SK-N-SH (cell line): ENCODE results near the gene TEX19. TPM values are rescaled to one million over a fixed set of nuclear protein-coding genes. Genes with fewer than 3 reads are reported as not detected.

Source experiments
- CTCF ChIA-PET: fragments of 300-600, 350-600 bp; formaldehyde crosslinking; extraction: SDS; loops from one replicate; lab custom pipeline; 2021; lab: Yijun Ruan, JAX
- POLR2A ChIA-PET: fragments of 350-600 bp; sonication (Branson Sonifier 250); formaldehyde crosslinking; extraction: SDS; loops from one replicate; lab custom pipeline; 2020; ENCODE audit warnings: antibody characterized with exemption, inconsistent platforms; lab: Yijun Ruan, JAX
- DNase-seq: peaks from one replicate; pipeline ENCODE4 v3.0.0; 2012
- H2AFZ ChIP-seq: fragments of 200-600 bp; sonication (generic); 2 replicates; pipeline ENCODE4 v1.8.1; 2016; ENCODE audit warnings: antibody characterized with exemption, mild to moderate bottlenecking, low read depth
- H3F3A ChIP-seq: fragments of 200-600 bp; sonication (generic); replicated peaks from 2 replicates; pipeline ENCODE3; 2016; ENCODE audit warnings: antibody characterized with exemption, mild to moderate bottlenecking; ENCODE audit not compliant: insufficient read depth
- H3K27ac ChIP-seq, 2 experiments: fragments of 200-500 bp in 1 of 2; fragments of 200-600 bp in 1 of 2; sonication (Bioruptor generic) in 1 of 2; sonication (generic), shearing (Covaris generic) in 1 of 2; 2 replicates each; pipeline versions ENCODE4 v1.5.1 to v1.6.1; 2014 to 2016; ENCODE audit warnings: low read depth in 2 of 2, inconsistent platforms in 1 of 2, low read length in 1 of 2, mild to moderate bottlenecking in 1 of 2, mixed read lengths in 1 of 2
- H3K27me3 ChIP-seq: fragments of 200-600 bp; sonication (generic), shearing (Covaris generic); 2 replicates; pipeline ENCODE4 v1.6.1; 2016; ENCODE audit warnings: mixed run types; ENCODE audit not compliant: insufficient read depth
- H3K36me3 ChIP-seq, 2 experiments: fragments of 200-500 bp in 1 of 2; fragments of 200-600 bp in 1 of 2; sonication (Bioruptor generic) in 1 of 2; sonication (generic) in 1 of 2; replicated peaks in 1 of 2; 2 replicates each; pipeline versions ENCODE3 to v1.5.1; 2014 to 2016; ENCODE audit warnings: low read length in 1 of 2, mild to moderate bottlenecking in 1 of 2; ENCODE audit not compliant: insufficient read depth in 2 of 2, control insufficient read depth in 1 of 2
- H3K4me1 ChIP-seq, 2 experiments: fragments of 200-500 bp in 1 of 2; fragments of 200-600 bp in 1 of 2; sonication (Bioruptor generic) in 1 of 2; sonication (generic), shearing (Covaris generic) in 1 of 2; 2 replicates each; pipeline versions ENCODE4 v1.5.1 to v1.6.1; 2014 to 2016; ENCODE audit warnings: low read depth in 1 of 2, low read length in 1 of 2, mixed run types in 1 of 2; ENCODE audit not compliant: insufficient read depth in 2 of 2, control insufficient read depth in 1 of 2
- H3K4me2 ChIP-seq: fragments of 200-600 bp; sonication (generic), shearing (Covaris generic); 2 replicates; pipeline ENCODE4 v1.6.1; 2017; ENCODE audit warnings: mixed run types
- H3K4me3 ChIP-seq, 2 experiments: fragments of 200-500 bp in 1 of 2; fragments of 200-600 bp in 1 of 2; sonication (Bioruptor generic) in 1 of 2; sonication (generic), shearing (Covaris generic) in 1 of 2; 2 replicates each; pipeline versions ENCODE4 v1.5.1 to v1.8.1; 2014 to 2016; ENCODE audit warnings: low read depth in 2 of 2, inconsistent platforms in 1 of 2, low read length in 1 of 2, mild to moderate bottlenecking in 1 of 2, mixed read lengths in 1 of 2, moderate library complexity in 1 of 2
- H3K79me2 ChIP-seq: fragments of 200-600 bp; sonication (generic); 2 replicates; pipeline ENCODE4 v1.8.1; 2017; ENCODE audit warnings: mild to moderate bottlenecking; ENCODE audit not compliant: insufficient read depth
- H3K9ac ChIP-seq: fragments of 200-600 bp; sonication (generic); 2 replicates; pipeline ENCODE4 v1.6.1; 2017; ENCODE audit warnings: mixed run types
- H3K9me2 ChIP-seq: fragments of 200-600 bp; sonication (generic); 2 replicates; pipeline ENCODE4 v1.6.1; 2017; ENCODE audit warnings: mixed run types
- H3K9me3 ChIP-seq: fragments of 200-600 bp; sonication (generic); 2 replicates; pipeline ENCODE4 v1.6.1; 2017; ENCODE audit warnings: mixed run types, mild to moderate bottlenecking, moderate library complexity
- H4K20me1 ChIP-seq: fragments of 200-600 bp; sonication (generic); 2 replicates; pipeline ENCODE4 v1.6.1; 2017; ENCODE audit warnings: mild to moderate bottlenecking, mixed run types; ENCODE audit not compliant: insufficient read depth
- CHD2 ChIP-seq: fragments of 150-350 bp; IDR thresholded peaks from 2 replicates; pipeline ENCODE4 v1.6.1; 2018; ENCODE audit warnings: low read length; ENCODE audit not compliant: partially characterized antibody
- CTCF ChIP-seq: fragments of 200-600 bp; sonication (generic); IDR thresholded peaks from 2 replicates; pipeline ENCODE4 v1.6.1; 2017; ENCODE audit warnings: antibody characterized with exemption, mild to moderate bottlenecking, moderate library complexity
- ELF1 ChIP-seq: IDR thresholded peaks from 2 replicates; pipeline ENCODE4 v1.4.0; 2012
- FOXJ3 ChIP-seq: sonication (generic); formaldehyde crosslinking; IDR thresholded peaks from 2 replicates; pipeline ENCODE4 v1.5.1; 2020; ENCODE audit warnings: mild to moderate bottlenecking, missing genetic modification reagents
- FOXM1 ChIP-seq: IDR thresholded peaks from 2 replicates; pipeline ENCODE4 v1.4.0; 2012; ENCODE audit warnings: low read depth, mild to moderate bottlenecking
- GABPA ChIP-seq: IDR thresholded peaks from 2 replicates; pipeline ENCODE4 v1.4.0; 2012; ENCODE audit warnings: low read depth, mild to moderate bottlenecking
- IRF3 ChIP-seq: fragments of 150-350 bp; IDR thresholded peaks from 2 replicates; pipeline ENCODE4 v1.6.1; 2016; ENCODE audit warnings: mild to moderate bottlenecking, low read depth, low read length
- JUND ChIP-seq: IDR thresholded peaks from 2 replicates; pipeline ENCODE4 v1.4.0; 2012
- MEF2A ChIP-seq: IDR thresholded peaks from 2 replicates; pipeline ENCODE4 v1.4.0; 2012; ENCODE audit warnings: low read depth, borderline replicate concordance
- MXI1 ChIP-seq: IDR thresholded peaks from 2 replicates; pipeline ENCODE4 v1.6.1; 2012; ENCODE audit warnings: mild to moderate bottlenecking, low read depth, low read length, improper control_type of control experiment
- NRF1 ChIP-seq: IDR thresholded peaks from 2 replicates; pipeline ENCODE4 v1.6.1; 2012; ENCODE audit warnings: low read depth, mild to moderate bottlenecking, low read length
- PBX3 ChIP-seq: IDR thresholded peaks from 2 replicates; pipeline ENCODE4; 2012
- POLR2AphosphoS5 ChIP-seq: IDR thresholded peaks from 2 replicates; pipeline ENCODE4 v1.6.1; 2012; ENCODE audit warnings: low read depth, low read length
- RAD21 ChIP-seq: IDR thresholded peaks from 2 replicates; pipeline ENCODE4 v1.6.1; 2012; ENCODE audit warnings: mild to moderate bottlenecking, low read length
- RCOR1 ChIP-seq: fragments of 150-350 bp; IDR thresholded peaks from 2 replicates; pipeline ENCODE4 v1.6.1; 2017; ENCODE audit warnings: antibody characterized with exemption, low read length
- REST ChIP-seq: IDR thresholded peaks from 2 replicates; pipeline ENCODE4 v1.6.1; 2012; ENCODE audit warnings: mild to moderate bottlenecking, low read depth, low read length, moderate library complexity
- RXRA ChIP-seq: IDR thresholded peaks from 2 replicates; pipeline ENCODE4 v1.4.0; 2012; ENCODE audit warnings: low read depth, mild to moderate bottlenecking, borderline replicate concordance
- SIN3A ChIP-seq: IDR thresholded peaks from 2 replicates; pipeline ENCODE4 v1.6.1; 2012; ENCODE audit warnings: low read depth, mild to moderate bottlenecking, low read length, moderate library complexity, borderline replicate concordance
- SMC3 ChIP-seq: IDR thresholded peaks from 2 replicates; pipeline ENCODE4 v1.6.1; 2012; ENCODE audit warnings: low read depth, low read length, improper control_type of control experiment
- USF1 ChIP-seq: IDR thresholded peaks from 2 replicates; pipeline ENCODE4 v1.4.0; 2012; ENCODE audit warnings: low read depth, borderline replicate concordance
- WGBS: methylation state at CpG from one replicate; pipeline ENCODE4 v1.1.6; 2017; ENCODE audit warnings: low lambda C conversion rate; 5-methylcytosine and 5-hydroxymethylcytosine counted together
- polyA plus RNA-seq, 3 experiments: library from polyadenylated mRNA; depleted of rRNA; stranded (reverse); fragments of >200 nt; gene quantifications; 2 replicates each; pipeline ENCODE4 v1.2.3, GENCODE V29; 2012

TEX19 gene
- polyA plus RNA-seq, 1 of the 3 experiments (the other 2 are of a cell fraction): 0.10 TPM

- Histone ChIP-seq H3K9ac (no peak overlapping the region), H3K4me2 (no peak overlapping the region), H4K20me1 (no peaks in the 10 kb centered on the region), H3F3A (no peaks in the 10 kb centered on the region), H3K27ac (no peak overlapping the region), H3K9me2 (no peaks in the 10 kb centered on the region), H3K4me1 (peaks cover 0 to 5% of the 10 kb centered on the region in 2 experiments; a peak in 1 of 4 replicates), H3K9me3 (no peaks in the 10 kb centered on the region), H3K27me3 (no peaks in the 10 kb centered on the region), H3K36me3 (no peaks in the 10 kb centered on the region), H2AFZ (no peak overlapping the region), H3K4me3 (no peak overlapping the region), H3K79me2 (no peaks in the 10 kb centered on the region)
- POLR2A ChIA-PET: no interaction called here
- no peak for DNase-seq
- TF ChIP-seq RCOR1 (no peak), SMC3 (no peak), NRF1 (no peak), IRF3 (no peak), REST (no peak), RXRA (no peak), PBX3 (no peak), CHD2 (no peak), SIN3A (no peak), CTCF (no peak), GABPA (no peak), RAD21 (no peak), USF1 (no peak), ELF1 (no peak), JUND (no peak), MXI1 (no peak), MEF2A (no peak), FOXM1 (no peak), POLR2AphosphoS5 (no peak), FOXJ3 (no peak)
- CTCF ChIA-PET: interaction anchor here (0.7 to 2.1 kb wide), 8 partner anchors 8 to 108 kb away, joined by 3 to 6 read pairs (median 3); no protein-coding TSS in a partner anchor
- 83% methylated on average over 19 of the region's 24 CpGs for WGBS
These were observed 14.7 kb upstream of the TEX19 start for GRCh38 chr17:82344175-82344907.
